GM12864 (cell line): ENCODE measurements around the gene CTIF.

Experiments used
- DNase-seq: peaks from one replicate; pipeline ENCODE4 v3.0.0-alpha.2; 2011; ENCODE audit warnings: low read depth
- H3K4me3 ChIP-seq: 2 replicates; pipeline ENCODE4 v1.5.1; 2011; ENCODE audit warnings: mild to moderate bottlenecking, low read depth, low read length, control low read depth
- TF ChIP-seq, protein P1 (sequence below): IDR thresholded peaks from 2 replicates; pipeline ENCODE4 v1.5.1; 2011; ENCODE audit warnings: low read depth, mild to moderate bottlenecking, moderate library complexity, low read length, control low read depth, inconsistent platforms; ENCODE audit errors: missing control alignments

Gene CTIF

DNA sequence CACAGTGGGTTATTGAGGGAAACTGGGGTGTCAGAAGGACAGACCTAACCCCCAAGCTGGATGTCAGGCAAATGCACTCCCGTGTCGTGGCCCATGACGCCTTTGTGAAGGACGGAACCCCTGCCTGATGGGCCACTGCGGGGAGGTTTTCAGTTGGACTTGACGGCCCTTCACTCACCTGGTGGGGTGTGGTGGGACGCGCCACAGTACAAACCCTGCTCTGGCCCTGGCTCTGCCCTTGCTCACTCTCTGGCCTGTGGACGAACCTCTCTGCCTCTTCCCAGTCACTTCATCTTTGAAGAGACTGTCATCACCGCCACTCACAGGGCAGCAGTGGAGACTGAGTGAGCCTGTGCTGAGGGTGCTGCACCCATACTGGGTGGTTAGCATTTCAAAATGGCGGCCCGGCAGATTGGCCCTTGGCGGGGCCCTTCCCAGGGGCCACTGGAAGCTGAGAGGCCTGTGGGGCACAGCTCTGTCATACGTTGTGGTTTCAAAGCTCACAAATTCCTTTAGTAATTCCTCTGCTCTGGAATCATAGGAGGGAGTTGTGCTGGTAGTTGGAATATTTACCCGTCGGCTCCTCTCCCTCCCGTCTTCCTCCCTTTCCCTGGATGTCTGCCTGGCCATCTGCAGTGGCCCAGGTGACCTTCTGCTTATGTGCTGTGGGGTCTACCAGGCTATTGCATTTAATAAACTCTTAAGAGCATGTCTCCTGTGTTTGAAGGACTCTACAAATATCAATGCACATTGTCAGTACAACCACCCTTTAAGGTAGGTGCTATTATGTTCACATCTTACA, 200.6 kb downstream of the CTIF start:
- DNase-seq, result no peak
- TF ChIP-seq, protein P1, sequence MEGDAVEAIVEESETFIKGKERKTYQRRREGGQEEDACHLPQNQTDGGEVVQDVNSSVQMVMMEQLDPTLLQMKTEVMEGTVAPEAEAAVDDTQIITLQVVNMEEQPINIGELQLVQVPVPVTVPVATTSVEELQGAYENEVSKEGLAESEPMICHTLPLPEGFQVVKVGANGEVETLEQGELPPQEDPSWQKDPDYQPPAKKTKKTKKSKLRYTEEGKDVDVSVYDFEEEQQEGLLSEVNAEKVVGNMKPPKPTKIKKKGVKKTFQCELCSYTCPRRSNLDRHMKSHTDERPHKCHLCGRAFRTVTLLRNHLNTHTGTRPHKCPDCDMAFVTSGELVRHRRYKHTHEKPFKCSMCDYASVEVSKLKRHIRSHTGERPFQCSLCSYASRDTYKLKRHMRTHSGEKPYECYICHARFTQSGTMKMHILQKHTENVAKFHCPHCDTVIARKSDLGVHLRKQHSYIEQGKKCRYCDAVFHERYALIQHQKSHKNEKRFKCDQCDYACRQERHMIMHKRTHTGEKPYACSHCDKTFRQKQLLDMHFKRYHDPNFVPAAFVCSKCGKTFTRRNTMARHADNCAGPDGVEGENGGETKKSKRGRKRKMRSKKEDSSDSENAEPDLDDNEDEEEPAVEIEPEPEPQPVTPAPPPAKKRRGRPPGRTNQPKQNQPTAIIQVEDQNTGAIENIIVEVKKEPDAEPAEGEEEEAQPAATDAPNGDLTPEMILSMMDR, result no peak
- no peak overlapping the region for H3K4me3 ChIP-seq

DNA sequence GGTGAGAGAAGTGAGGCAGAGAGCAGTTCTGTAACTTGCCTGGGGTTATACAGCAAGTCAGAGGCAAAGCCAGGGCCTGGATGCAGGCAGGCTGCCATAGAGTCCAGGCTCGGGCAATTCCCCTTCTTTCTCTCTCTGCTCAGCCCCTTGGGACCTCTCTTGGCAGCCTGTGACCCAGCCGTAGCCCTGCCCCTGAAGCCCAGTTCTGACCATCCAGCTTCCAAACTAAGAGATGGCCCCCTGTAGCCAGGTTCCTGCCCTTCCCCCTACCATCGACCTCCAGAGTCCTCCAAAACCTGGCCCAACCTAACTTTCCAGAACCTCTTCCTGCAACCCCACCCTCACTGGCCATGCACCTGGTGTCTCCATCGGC, 201.2 kb downstream of the CTIF start:
- no peak overlapping the region for H3K4me3 ChIP-seq
- no peak for DNase-seq
- TF ChIP-seq, protein P1, result no peak

DNA sequence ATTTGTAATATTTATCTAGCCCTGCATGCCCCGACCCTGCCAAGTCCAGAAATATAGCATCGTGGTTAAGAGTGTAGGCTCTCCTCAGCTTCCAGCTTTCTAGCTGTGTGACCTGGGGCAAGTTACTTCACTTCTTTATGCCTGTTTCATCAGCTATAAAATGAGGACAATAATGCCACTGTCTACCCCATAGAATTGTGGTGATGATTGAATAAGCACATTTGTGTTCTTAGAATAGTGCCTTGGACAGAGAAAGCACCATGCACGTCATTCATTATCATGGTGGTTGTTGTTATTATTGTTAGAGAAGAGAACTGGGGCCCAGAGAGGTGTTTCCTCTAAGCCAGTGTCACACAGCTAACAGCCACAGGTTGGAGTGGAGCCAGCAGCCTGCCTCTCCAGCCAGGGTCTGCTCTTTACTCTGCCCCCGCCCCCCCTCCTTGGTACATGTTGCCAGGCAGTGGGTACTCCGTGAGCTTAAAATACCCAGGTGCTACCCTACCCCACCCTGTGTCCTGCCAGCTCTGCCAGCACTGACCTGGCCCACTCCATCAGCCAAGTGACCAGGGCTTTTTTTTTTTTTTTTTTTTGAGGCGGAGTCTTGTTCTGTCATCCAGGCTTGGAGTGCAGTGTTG, 202.1 kb downstream of the CTIF start:
- DNase-seq, result no peak
- H3K4me3 ChIP-seq, result no peak overlapping the region
- TF ChIP-seq, protein P1, result no peak

DNA sequence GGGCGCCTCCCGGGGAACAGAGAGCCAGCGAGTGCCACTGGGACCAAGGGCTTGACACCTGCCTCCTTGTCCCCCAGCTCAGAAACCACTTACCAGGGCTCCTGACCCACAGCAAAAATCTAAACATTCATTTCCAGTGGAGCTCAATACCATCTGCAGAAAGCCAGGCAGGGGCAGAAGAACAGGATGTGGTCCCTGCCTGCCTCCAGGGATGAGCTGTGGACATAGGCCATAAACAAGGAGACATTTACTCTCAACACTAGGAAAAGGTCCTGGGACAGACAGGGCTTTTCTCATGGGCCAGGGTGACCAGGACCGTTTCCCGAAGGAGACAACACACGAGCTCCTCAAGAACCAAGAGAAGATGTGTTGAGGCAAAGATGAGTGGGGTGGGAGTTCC, 203.0 kb downstream of the CTIF start:
- DNase-seq, result no peak
- TF ChIP-seq, protein P1, result no peak
- H3K4me3 ChIP-seq, result no peak overlapping the region

DNA sequence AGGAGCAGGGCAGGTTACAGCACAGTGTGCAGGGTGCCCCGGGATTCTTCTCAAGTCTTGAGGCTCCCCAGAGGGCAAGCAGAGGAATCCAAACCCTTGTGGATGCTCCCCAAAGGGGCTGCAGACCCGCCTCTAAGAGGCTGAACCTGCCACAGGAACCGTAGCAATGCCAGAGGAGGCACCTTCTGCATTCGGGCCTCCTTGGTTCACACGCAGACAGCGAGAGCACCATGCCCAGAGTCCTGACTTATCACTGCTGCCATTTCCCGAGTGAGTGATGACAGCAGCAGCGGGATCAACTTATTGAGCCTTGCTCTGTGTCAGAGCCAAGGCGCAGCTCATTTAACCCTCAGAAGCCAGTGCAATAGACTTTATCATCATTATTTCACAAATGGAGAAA, 203.5 kb downstream of the CTIF start:
- TF ChIP-seq, protein P1, result no peak
- no peak overlapping the region for H3K4me3 ChIP-seq

DNA sequence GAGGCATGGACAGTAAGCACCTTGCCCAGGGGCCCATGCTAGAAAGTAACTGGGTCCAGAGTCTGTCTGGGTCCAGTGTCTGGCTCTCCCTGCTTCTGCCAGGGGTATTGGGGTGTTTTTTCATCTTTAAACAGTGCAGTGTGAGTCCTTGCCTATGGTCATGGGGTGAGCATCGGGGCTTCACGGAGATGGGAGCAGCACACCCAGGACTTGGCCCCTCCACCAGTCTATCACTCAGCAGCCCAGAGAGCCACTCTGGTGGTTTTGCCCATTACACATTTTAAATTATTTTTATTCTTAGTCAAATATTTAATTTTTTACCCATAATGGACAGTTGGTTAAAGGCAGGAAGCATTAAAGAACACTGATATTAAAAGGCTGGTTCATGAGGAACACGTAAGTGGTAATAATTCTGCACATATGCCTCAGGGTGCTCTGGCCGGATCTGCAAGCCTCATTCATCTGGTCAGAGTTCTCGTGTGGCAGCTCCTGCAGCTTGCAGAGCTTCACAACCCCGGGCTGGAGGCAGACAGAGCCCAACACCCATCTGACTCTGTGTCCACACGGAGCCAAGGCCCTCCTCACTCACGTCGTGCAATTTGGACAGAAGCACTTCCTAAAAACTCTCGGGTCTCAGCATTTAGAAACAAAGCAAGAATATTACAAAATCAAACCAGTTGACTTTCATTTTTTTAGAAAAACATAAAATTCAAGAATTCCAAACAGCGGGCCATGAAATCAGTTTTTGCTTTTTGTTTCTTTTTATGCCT, 204.1 kb downstream of the CTIF start:
- DNase-seq, result no peak

More for the DNA sequence above, 203.5 kb downstream of the CTIF start:
- DNase-seq, result no peak

More for the DNA sequence above, 204.1 kb downstream of the CTIF start:
- no peak overlapping the region for H3K4me3 ChIP-seq
- TF ChIP-seq, protein P1, result no peak
